GM12865 (cell line): ENCODE data around the gene KRTAP10-5.

Source experiments
- DNase-seq: peaks from one replicate; pipeline ENCODE4 v3.0.0; 2010; ENCODE audit warnings: low read depth
- H3K4me3 ChIP-seq: 2 replicates; pipeline ENCODE4 v1.5.1; 2011; ENCODE audit warnings: mild to moderate bottlenecking, low read depth, low read length, control low read depth
- TF ChIP-seq, protein P1 (sequence below): IDR thresholded peaks from 2 replicates; pipeline ENCODE4 v1.5.1; 2011; ENCODE audit warnings: low read length, control low read depth, low read depth, inconsistent platforms; ENCODE audit not compliant: insufficient read depth; ENCODE audit errors: missing control alignments

KRTAP10-5 gene

DNA sequence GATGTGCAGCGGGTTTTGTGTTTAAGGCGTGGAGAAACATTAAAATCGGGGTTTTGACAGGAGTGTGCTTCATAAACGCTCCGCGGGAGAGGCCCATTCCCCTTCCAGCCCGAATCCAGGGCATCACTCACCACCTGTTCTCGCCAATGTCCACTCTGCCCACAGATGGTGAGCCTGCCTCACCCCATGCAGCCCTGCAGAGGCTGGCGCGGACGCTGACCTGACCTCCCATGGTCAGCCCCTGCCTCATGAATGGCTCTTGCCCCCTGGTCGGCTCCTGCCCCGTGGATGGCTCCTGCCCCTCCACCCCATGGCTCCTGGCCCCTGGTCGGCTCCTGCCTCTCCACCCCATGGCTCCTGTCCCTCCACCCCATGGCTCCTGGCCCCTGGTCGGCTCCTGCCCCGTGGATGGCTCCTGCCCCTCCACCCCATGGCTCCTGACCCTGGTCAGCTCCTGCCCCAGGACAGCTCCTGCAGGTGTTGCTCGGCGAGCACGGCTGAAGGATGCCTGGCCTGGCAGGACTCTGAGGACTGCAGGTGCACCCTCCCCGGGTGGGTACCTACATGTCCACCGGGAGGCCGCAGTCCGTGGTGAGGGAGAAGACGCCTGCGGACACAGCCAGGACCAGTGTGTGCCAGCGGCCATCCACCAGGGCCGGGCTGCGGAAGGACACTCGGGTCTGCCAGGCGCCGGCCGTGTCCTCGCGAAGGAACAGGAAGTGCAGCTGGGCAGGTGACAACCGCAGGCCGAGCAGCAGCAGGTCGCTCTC is 47.1 kb downstream of the KRTAP10-5 start:
- TF ChIP-seq, protein P1, sequence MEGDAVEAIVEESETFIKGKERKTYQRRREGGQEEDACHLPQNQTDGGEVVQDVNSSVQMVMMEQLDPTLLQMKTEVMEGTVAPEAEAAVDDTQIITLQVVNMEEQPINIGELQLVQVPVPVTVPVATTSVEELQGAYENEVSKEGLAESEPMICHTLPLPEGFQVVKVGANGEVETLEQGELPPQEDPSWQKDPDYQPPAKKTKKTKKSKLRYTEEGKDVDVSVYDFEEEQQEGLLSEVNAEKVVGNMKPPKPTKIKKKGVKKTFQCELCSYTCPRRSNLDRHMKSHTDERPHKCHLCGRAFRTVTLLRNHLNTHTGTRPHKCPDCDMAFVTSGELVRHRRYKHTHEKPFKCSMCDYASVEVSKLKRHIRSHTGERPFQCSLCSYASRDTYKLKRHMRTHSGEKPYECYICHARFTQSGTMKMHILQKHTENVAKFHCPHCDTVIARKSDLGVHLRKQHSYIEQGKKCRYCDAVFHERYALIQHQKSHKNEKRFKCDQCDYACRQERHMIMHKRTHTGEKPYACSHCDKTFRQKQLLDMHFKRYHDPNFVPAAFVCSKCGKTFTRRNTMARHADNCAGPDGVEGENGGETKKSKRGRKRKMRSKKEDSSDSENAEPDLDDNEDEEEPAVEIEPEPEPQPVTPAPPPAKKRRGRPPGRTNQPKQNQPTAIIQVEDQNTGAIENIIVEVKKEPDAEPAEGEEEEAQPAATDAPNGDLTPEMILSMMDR = no peak
- DNase-seq = no peak
- no peak overlapping the region for H3K4me3 ChIP-seq

DNA sequence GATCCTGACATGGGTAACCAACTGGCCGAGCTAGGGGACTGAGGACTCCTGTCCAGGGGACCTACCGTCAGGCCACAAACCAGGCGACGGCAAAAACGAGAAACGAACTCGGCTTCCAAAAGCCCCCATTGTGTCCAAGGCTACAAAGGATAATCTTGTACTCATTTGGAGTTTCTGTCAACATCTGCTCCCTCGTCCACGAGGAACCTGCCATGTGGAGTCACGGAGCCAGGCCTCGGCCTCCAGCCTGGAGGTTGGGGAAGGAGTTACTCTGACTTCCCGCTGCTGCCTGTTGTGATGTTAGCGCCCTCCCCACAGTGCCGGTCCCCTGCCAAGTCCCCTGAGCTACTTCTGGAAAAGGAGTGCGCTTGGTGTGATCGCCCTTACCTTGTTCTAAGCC is 47.7 kb downstream of the KRTAP10-5 start:
- TF ChIP-seq, protein P1 = no peak
- DNase-seq = no peak
- H3K4me3 ChIP-seq = no peak overlapping the region

DNA sequence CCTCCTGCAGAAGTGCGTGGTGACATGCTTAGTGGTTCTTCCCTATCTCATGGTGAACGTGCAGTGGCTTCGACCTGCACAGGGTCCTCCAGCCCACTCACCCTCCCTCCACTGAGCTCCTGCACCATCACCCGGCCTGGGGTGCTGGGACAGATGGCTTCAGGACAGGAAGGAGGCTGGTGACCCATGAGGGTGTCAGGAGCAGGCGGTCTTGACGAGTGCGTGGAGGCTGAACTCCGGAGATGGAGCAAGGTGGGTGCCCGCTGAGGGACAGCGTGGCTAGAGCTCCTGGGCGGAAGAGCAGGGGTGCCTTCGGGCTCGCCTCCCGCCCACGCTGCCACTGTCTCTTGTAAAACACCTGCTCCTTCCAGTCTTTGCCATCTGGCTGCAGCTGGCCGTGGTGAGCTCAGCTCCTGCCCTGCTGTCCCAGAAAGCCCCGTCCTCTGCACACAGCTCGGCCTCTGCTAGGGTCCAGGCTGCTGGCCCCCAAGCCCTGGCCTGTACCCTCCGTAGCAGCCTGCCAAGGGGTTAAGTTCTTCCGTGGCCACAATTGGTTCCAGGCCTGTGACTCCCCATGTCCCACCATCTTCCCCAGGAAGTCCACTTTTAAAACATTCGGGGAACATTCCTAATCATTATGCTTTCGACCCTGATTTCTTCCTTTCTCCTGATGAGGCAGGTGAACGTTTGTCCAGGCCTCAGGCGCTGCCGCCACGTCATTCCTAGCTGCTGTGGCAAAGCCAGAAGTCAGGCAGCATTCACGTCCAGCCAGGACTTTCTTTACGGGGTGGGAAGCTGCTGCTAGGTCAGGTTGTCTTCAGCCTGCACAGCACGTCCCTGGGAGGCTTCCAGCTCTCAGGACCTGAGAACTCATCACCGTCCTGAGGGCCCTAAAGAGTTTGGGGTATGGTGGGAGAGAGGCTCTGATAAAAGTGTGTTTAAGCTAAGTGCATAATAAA is 48.5 kb downstream of the KRTAP10-5 start:
- DNase-seq = no peak
- no peak overlapping the region for H3K4me3 ChIP-seq
- TF ChIP-seq, protein P1 = no peak

DNA sequence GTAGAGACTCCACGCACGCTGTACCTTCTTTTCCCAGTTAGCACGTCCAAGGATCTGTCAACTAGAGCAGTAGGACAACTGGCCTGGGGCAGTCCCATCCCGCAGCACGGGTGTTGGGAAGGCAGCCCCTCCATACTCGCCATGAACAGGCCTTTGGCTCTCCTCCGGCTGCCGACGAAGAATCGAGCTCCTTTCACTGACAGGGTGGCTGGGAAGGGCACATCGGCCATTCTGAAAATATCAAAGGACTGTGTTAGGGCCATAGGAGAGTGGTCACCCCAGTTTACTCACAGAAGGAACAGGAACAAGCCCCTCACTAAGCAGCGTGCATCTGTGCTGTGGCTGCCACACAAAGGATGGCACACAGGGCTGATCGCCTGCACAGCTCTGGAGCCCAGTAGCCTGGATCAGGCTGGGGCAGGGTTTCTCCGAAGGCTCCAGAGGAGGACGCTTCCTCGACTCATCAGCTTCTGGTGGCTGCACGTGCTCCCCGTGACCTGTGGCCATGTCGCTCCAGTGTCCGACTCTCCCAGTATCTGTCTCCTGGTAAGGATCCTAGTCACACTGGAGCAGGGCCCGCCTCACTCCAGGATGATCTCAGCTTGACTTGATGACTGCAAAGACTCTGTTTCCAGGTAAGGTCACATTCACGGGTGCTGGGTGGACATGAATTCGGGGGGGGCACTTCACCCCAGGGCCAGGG is 49.4 kb downstream of the KRTAP10-5 start:
- H3K4me3 ChIP-seq = no peak overlapping the region
- no peak for DNase-seq
- TF ChIP-seq, protein P1 = no peak

DNA sequence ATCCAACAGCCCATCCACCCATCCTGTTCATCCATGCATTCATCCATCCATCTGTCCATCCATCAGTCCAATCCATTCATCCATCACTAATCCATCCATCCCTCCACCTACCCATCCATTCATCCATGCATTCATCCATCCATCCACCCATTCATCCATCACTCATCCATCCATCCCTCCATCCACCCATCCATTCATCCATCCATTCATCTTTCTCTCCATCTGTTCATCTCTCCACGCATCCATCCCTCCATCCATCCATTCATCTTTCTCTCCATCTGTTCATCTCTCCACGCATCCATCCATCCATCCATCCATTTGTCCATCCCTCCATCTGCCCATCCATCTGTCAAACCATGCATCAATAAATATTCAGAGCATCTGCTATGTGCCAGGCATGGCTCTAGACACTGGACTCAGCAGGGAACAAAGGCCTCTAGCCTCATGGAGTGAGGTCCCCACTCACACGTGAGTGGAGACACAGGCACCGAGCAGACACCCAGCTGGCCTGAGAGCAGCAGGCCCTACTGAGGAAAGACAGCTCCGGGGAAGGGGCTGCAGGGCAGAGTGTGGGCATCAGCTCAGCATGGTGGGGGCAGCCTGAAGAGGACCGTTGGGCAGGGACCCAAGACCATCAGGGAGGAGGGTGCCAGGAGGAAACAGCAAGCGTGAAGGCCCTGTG is 50.0 kb downstream of the KRTAP10-5 start:
- DNase-seq = no peak
- TF ChIP-seq, protein P1 = no peak
- H3K4me3 ChIP-seq = no peak overlapping the region

DNA sequence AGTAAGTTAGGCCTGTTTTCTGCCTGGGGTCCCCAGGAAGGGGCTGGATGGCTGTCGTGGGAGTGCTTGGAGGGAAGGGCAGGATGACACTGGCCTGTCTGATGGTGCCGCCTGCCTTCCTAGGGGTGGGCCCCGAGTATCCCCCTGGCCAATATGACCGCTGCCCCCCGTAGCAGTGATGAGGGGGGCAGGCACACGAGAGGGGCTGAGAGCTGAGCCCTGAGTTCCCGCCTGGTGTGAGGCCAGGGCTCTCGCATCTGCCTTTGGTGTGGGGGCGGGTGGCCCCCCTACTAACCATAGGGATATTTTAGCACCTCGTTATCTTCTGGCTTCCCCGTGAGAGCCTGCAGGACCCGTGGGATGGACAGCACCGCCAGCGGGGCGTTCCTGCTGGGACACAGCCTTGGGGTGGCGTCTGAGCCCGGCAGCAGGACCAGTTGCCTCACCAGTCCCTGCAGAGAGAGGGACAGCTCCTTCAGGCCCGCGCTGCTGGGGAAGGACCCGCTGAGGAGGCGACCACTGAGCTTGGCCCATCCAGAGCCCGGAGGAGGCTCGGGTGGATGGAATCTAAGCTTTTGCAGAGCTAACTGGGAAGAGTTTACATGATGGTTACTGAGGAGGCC is 50.8 kb downstream of the KRTAP10-5 start:
- DNase-seq = no peak
- TF ChIP-seq, protein P1 = no peak
- H3K4me3 ChIP-seq = no peak overlapping the region
